Hippocampal formation (tissue), 2 donors: Measurements from ENCODE around the gene ITCH.
"Not testable (repeated sequence)": the region's sequence is repeated elsewhere in the genome, so short reads cannot be mapped to it uniquely, and the experiment has no call there.

Source experiments
- DNase-seq, 2 donors: peaks; one replicate each; lab custom pipeline; 2025; lab: John Stamatoyannopoulos, UW

Gene ITCH

DNA sequence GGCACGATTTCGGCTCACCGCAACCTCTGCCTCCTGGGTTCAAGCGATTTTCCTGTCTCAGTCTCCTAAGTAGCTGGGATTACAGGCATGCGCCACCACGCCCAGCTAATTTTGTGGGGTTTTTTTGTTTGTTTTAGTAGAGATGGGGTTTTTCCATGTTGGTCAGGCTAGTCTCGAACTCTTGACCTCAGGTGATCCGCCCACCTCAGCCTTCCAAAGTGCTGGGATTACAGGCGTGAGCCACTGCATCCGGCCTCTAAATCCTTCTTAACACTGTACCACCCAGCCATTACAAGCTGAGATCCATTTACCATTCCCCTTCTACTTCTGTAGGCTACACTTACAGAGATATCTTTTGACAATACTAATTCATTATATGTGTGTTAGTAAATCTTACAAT, 51.5 kb downstream of the ITCH start:
- DNase-seq = not testable (repeated sequence)

DNA sequence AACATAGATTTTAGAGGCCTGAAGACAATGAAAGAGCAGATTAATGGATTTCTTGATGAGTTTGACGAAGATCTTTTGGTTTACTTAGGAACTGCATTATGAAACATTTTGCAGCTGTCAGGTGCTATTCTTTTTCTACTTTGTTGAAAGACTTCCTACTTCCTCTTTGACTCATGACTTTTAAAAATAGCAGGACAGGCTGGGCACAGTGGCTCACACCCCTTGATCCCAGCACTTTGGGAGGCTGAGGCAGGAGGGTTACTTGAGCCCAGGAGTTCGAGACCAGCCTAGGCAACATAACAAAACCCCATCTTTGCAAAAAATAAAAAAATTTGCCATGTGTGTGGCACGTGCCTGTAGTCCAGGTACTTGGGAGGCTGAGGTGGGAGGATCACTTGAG, 52.0 kb downstream of the ITCH start:
- DNase-seq = no peak

DNA sequence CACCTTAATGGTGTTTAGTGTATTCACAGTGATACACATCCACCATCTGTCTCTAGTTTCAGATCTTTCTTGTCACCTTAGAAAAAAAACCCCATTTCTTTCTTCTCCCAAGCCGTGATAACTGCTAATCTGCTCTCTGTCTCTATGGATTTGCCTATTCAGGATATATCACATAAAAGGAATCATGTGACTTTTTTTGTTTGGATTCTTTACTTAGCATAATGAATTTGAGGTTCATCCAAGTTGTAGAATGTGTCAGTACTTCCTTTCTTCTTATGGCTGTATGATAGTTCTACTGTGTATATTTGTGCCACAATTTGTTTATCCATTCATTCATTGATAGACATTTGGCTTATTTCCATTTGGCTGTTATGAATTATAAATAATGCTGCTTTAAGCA, 57.1 kb downstream of the ITCH start:
- no peak for DNase-seq

DNA sequence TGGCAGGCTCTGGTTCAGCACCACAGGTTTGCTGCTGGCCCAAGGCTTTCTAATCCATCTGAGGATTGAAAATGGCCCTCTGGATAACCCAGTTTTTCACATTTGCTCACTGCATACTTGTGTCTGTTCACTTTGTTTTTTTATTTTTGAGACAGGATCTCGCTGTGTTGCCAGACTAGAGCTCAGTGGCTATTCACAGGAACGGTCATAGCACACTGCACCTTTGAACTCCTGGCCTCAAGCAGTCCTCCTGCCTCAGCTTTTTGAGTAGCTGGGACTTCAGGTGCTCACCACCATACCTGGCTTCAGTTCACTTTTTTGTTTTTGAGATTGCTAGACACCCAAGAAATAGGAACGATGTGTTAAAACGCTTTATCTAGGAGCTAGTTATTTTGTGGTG, 57.9 kb downstream of the ITCH start:
- DNase-seq = no peak

DNA sequence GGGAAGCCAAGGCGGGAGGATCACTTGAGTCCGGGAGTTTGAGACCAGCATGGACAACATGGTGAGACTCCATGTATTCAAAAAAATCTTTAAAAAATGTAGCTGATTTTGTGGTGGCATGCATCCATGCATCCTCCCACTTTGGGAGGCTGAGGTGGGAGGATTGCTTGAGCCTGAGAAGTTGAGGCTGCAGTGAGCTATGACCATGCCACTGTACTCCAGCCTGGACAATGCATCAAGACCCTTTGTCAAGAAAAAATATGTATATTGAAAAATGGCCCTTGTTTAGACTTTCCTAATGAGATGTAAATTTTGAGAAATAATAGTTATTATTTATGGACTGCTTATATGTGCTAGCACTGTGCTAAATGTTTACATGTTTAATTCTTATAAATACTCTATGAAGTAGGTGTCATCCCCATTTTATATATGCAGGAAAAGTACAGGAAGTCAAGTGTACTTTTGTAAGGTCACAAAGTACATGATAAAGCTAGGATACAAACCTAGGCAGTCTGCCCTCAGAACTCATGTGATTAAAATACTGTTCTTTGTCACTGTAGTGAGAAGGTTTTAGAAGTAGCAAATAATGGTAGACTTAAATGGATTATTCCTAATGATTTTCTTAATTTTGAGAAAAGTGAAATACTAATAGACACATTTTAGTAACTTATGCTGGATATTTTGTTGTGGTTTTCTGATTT, 58.8 kb downstream of the ITCH start:
- no peak for DNase-seq

DNA sequence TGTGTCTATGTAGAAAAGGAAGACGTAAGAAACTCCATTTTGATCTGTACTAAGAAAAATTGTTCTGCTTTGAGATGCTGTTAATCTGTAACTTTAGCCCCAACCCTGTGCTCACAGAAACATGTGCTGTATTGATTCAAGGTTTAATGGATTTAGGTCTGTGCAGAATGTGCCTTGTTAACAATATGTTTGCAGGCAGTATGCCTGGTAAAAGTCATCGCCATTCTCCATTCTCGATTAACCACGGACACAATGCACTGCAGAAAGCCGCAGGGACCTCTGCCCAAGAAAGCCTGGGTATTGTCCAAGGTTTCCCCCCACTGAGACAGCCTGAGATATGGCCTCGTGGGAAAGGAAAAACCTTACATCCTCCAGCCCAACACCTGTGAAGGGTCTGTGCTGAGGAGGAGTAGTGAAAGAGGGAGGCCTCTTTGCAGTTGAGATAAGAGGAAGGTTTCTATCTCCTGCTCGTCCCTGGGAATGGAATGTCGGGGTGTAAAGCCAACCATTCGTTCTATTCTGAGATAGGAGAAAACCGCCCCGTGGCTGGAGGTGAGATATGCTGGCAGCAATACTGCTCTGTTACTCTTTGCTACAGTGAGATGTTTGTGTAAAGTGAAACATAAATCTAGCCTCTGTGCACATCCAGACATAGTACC, 62.1 kb downstream of the ITCH start:
- not testable (repeated sequence) for DNase-seq

DNA sequence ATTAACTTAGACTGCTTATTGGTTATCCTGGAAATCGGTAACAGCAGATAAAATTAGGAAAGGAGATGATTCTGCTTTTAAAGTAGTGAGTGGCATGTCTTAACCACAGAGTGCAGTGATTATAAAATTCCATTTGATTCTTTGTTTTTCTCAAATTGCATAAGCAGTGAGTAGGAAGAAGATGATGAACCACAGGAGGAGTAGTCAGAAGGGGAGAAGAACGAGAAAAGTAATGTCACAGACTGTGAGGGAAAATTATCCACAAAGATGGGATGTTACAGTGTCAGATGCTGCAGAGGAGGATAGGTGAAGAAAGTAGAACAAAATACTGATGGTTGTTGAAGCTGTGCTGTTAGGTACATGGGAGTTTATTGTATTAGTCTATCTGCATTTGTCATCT, 63.0 kb downstream of the ITCH start:
- DNase-seq = peak in 1 of 2 donors; percentile 10

DNA sequence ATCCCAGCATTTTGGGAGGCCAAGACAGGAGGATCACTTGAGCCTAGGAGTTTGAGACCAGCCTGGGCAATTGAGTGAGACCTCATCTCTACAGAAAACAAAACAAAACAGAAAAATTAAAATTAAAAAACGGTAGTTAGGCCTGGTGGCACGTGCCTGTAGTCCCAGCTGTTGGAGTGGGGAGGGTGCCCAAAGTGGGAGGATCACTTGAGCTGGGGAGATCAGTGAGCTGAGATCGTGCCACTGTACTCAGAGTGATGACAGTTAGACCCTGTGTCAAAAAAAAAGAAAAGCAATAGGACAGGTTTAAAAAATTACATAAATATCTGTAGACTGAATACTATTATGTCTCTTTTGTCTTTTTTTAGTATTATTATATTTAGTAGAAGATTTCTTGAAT, 64.3 kb downstream of the ITCH start:
- no peak for DNase-seq

DNA sequence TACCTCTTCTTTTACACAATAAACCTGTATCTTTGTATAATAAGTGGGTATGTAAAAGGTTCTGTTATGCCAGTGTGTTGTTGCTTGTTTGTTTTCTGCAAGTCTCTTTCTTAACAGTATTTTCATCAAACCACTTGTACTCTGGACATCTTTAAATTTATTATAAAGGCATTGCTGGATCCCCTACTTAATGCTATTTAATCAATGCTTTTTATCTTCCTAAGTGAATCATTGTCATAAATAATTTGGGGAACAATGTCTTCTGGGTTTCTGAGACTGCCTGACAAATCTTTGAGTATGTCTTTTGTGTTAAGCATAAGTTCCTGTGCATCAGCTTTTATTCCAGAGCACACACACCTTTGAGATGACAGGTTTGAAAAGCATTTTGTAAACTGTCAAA, 64.7 kb downstream of the ITCH start:
- DNase-seq = no peak

DNA sequence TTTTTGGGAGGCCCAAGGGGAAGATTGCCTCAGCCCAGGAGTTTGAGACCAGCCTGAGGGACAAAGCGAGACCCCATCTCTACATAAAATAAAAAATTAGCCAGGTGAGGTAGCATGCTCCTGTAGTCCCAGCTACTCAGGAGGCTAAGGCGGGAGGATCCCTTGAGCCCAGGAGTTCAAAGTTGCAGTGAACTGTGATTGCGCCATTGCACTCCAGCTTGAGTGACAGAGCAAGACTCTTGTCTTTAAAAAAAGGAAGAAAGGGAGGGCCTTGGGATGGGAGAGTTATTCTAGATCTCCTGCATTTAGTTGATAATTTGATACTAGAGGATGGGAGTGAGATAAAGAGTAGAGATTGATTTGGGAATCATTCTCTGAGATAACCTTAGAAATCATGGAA, 68.1 kb downstream of the ITCH start:
- no peak for DNase-seq

DNA sequence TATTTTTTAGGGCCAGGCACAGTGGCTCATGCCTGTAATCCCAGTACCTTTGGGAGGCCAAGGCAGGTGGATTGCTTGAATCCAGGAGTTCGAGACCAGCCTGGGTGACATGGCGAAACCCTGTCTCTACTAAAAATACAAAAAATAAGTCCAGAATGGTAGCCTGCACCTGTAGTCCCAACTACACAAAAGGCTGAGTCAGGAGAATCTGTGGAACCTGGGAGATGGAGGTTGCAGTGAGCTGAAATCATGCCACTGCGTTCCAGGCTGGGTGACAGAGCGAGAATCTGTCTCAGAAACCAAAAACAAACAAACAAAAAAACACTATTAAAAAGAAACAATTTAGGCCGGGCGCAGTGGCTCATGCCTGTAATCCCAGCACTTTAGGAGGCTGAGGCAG, 69.6 kb downstream of the ITCH start:
- not testable (repeated sequence) for DNase-seq

DNA sequence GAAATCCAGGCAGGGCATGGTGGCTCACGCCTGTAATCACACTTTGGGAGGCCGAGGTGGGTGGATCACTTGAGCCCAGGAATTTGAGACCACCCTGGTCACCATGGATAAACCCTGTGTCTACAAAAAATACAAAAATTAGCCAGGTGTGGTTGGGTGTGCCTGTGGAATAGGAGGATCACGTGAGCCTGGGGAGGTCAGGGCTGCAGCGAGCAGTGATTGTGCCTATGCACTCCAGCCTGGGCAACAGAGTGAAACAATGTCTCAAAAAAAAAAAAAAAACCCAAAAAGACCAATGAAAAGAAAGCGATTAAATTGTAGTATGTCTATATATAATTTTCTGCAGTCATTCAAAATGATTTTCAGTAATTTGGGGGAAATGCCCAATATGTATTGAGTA, 70.3 kb downstream of the ITCH start:
- DNase-seq = no peak

DNA sequence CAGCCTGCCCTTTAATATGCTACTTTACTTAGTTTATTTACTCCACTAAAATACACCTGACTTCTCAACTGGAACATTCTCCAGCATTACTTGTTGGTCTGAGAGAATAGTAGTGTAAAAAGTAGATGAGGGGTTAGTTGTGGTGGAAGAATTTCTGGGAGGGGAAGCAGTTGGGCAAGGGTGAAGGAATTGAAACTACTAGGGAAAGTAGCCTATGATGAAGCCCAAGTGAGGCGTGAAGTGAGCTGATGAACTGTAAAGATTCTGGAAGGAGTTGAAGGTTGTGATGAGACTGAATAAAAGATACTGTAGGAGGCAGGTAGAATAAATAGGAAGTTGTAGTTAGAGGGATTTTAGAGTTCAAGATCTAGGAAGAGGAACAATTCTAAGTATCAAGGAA, 72.5 kb downstream of the ITCH start:
- no peak for DNase-seq

DNA sequence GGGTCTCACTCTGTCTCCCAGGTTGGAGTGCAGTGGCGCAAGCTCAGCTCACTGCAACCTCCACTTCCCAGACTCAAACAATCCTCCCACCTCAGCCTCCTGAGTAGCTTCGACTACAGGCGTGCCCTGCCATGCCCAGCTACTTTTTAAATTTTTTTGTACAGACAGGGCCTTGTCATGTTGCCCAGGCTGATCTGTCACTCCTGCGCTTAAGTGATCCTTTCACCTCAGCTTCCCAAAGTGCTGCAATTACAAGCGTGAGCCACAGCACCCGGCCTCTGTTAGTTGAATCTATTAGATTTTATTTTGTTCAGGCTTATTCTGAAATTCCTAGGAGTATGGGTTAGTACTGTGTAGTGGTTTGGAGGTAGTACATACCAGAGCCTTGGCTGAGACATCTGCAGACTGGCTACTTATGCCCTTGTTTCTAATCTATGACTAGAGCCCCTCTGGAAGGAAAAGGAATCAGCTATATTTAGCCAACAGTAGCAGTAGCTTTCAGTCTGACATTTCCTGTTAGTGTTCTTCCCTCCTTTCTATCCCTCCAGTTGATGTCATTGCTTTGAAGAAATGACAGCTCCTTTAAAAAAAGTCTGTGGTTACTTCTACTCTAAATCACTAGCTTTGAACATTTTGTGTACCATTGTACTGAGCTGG, 74.4 kb downstream of the ITCH start:
- no peak for DNase-seq

DNA sequence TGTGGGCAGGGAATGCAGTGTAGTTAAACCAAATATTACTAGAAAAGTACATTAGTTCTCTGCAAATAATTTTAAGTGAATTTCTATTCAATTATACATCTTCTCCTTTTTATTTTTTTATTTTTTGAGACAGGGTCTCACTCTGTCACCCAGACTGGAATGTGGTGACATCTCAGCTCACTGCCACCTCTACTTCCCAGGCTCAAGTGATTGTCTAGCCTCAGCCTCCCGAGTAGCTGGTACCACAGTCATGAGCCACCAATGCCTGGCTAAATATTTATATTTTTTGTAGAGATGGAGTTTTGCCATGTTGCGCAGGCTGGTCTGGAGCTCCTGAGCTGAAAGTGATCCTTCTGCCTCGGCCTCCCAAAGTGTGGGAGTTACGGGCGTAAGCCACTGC, 76.1 kb downstream of the ITCH start:
- no peak for DNase-seq

DNA sequence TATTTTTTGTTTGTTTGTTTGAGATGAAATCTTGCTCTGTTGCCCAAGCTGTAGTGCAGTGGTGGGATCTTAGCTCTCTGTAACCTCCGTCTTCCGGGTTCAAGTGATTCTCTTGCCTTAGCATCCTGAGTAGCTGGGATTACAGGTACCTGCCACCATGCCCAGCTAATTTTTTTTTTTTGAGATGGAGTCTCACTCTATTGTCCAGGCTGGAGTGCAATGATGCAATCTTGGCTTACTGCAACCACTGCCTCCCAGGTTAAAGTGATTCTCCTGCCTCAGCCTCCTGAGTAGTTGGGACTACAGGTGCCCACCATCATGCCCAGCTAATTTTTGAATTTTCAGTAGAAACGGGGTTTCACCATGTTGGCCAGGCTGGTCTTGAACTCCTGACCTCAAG, 78.3 kb downstream of the ITCH start:
- DNase-seq = not testable (repeated sequence)

DNA sequence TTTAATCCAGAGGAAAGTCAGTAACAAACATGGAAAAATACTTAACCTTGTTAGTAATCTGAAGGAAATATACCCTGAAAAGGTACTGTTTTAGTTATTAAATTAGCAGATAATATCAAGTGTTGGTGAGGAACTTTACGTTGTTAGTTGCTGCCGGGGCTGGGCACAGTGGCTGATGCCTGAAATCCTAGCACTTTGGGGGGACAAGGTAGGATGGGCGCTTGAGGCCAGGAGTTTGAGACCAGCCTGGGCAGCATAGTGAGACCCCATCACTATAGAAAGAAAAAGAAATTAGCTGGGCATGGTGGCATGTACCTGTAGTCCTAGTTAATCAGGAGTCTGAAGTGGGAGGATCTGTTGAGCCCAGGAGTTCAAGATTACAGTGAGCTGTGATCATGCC, 80.5 kb downstream of the ITCH start:
- DNase-seq = no peak

DNA sequence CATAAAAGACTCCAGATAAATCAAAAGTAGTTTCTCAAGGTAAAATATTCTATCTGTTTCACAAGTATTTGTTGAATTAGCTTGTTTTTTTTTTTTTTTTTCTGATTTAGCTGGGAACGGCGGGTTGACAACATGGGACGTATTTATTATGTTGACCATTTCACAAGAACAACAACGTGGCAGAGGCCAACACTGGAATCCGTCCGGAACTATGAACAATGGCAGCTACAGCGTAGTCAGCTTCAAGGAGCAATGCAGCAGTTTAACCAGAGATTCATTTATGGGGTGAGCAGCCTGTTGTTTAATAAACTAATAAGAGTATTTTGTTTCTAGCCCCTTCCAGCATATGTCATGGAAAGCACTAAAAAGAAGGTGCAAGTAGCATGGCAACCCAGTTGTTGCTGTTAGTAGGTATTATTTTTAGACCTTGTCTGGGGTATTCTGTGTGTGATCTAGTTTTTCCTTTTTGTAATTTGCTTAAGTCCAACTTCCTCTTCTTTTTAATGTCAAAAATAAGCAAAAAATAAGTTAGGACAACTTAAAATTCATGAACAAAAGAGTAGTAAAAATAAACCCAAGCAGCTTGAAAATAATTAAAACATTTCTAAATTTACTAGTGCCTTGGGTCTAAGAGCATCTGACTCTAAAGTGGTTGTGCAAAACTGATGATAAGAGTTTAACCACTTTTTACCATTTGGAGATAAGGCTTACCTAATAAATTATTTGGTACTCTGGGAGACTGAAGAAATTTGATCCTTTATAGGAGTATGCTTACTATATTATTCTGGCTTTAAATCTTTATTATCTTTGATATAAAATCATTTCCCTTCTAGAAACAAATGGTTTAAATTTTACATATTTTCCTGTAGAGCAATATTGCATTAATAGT, 82.3 kb downstream of the ITCH start:
- DNase-seq = peak in 1 of 2 donors; percentile 32

DNA sequence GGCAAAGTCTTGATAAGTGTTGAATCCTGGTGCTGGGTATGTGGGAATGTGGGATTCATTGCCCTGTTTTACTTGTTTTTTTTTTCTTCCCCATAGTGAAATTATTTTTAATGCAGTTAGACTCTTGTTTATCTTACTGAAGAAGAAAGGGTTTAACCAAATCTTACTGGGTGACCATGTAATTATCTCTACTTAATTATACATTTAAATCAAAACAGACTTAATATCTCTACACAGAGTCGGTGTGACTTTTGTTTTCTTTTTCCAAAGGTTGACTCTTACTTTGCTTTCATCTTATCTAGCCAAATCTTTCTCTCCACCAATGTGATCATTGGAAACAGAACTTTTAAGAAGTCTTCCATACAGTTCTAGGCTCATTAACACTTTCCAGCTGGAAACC, 85.4 kb downstream of the ITCH start:
- DNase-seq = no peak

DNA sequence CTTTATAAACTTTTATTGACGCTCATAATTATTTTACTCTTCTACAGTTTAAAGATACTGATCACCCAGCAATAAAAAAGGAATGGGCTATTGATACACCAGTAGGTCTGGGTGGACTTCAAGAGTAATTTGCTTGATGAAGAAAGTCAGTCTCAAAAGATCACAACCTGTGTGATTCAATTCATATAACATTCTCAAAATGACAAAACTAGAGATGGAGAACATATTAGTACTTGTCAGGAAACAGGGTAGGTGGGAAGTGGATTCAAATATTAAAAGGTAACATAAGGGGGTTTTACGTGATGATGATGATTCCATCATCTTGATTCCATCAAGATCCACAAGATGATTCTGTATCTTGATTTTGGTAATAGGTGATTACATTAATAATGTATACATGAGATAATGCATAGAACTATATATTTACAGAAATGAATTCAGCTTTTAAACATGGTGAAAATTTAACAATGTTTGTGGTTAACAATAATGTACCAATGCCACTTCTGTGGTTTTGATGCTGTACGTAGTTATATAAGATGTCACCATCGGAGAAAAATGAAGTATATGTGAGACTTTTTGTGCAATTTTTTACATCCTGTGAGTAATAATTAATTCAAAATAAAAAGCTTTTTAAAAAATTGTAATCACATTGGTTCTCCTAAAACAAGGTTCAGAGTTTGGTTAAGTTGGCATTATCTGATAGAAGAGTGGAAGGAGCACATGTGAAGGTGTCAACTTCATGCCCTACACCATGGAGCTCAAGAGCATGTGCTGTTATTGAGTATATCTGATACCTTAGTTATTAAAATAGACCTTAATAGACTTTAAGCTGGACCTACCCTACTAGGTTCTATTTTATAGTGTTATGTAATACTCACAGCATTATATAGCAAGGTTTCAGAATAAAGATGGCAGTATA, 86.9 kb downstream of the ITCH start:
- DNase-seq = no peak

DNA sequence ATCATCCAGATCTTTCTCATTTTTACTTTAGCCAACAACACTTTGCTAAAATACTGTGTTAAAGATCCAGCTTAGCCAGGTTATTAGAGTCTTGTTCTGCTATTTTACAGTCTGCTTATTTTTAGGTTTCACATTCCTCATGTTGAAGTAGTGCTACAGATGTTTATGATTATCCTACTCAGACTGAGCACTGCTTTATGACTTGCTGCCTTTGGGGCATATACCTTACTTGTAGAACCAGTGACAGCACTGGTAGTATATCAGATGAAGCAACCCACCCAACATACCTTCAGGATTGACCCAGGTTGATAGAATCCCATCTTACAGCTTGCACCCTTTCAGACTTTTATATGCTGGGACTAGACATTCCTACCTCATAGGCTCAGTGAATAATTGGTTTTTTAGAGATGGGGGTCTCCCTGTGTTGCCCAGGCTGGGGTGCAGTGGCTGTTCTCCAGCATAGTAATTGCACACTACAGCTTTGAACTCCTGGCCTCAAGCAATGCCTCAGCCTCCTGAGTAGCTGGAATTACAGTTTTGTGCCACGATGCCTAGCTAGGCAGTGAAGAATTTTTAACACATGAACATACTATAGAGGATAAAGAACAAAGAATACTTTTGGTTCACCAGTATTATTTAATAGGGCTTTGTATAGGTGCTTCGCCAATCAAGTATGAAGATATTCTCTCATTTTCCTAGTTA, 89.4 kb downstream of the ITCH start:
- DNase-seq = no peak
